ENCODE results near the gene CYBC1.

Gene CYBC1

DNA sequence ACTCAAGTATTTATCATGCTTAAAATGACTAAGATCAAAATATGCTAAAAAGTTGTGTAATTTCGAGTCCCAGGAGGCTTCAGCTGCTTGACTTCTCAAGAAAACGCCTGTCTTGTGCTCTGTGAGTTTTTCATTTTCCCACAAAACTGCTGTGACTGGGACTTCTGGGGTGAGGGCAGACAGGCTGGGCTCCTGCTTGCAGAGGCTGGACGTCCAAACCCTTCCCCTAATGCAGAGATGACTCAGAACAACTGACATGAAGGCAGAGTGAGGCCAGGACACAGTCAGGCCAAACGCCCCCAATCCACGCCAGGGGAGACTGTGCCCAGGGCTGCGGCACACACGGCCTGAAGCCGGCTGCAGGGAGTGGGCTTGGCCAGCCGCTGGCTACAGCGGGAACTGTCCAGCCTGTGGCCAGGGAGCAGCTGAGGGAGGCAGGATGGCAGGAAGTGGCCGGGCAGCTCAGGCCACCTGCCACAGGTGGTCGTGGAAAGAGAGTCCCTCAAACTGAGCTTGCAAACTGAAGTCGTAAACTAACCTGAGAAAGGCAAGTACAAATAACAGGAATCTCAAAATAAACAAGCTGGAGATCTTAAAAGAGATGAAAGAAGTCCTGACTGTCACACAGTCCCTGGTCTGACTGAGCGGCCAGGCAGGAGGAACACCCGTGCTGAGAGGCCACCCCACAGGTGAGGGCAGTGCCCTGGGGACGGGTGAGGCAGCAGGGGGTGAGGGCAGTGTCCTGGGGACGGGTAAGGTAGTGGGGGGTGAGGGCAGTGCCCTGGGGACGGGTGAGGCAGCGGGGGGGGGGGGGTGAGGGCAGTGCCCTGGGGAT lies 53.7 kb downstream of the CYBC1 start:
- Histone ChIP-seq H3K9ac (ENCODE audit: low read length in 2 of 2) (no peak overlapping the region), H3K36me3 (ENCODE audit: control insufficient read depth in 2 of 2, insufficient read depth in 2 of 2, low read length in 2 of 2) (peaks cover 7 to 13% of the 10 kb centered on the region in 2 donors), H3K9me3 (ENCODE audit: control insufficient read depth in 2 of 2, low read length in 2 of 2) (no peaks in the 10 kb centered on the region), H3K4me3 (ENCODE audit: low read length in 2 of 2) (no peak overlapping the region), H3K4me1 (ENCODE audit: control insufficient read depth, insufficient read depth, low read length) (peaks cover 10% of the 10 kb centered on the region), H3K27me3 (ENCODE audit: control insufficient read depth in 1 of 2, insufficient read depth in 2 of 2, low read length in 2 of 2) (no peaks in the 10 kb centered on the region), H3K27ac (ENCODE audit: low read length) (no peak overlapping the region)

- H3K36me3 ChIP-seq (ENCODE audit: control insufficient read depth in 2 of 2, insufficient read depth in 2 of 2, low read length in 2 of 2) = peaks cover 5 to 12% of the 10 kb centered on the region in 2 donors
- H3K4me3 ChIP-seq (ENCODE audit: low read length in 2 of 2) = no peak overlapping the region
- H3K27ac ChIP-seq (ENCODE audit: low read length) = no peak overlapping the region
Observed at GRCh38 chr17:82394278-82394677, 56.3 kb downstream of the CYBC1 start.

GRCh38 chr17:82392941-82393340 lies 57.6 kb downstream of the CYBC1 start:
- Histone ChIP-seq H3K4me3 (ENCODE audit: low read length in 2 of 2) (no peak overlapping the region), H3K27ac (ENCODE audit: low read length) (no peak overlapping the region), H3K27me3 (ENCODE audit: control insufficient read depth in 1 of 2, insufficient read depth in 2 of 2, low read length in 2 of 2) (no peaks in the 10 kb centered on the region), H3K9ac (ENCODE audit: low read length in 2 of 2) (no peak overlapping the region), H3K9me3 (ENCODE audit: control insufficient read depth in 2 of 2, low read length in 2 of 2) (no peaks in the 10 kb centered on the region), H3K36me3 (ENCODE audit: control insufficient read depth in 2 of 2, insufficient read depth in 2 of 2, low read length in 2 of 2) (peaks cover 5 to 12% of the 10 kb centered on the region in 2 donors), H3K4me1 (ENCODE audit: control insufficient read depth, insufficient read depth, low read length) (no peaks in the 10 kb centered on the region)

More at GRCh38 chr17:82394278-82394677, 56.3 kb downstream of the CYBC1 start:
- H3K9ac ChIP-seq (ENCODE audit: low read length in 2 of 2) = no peak overlapping the region
- peaks cover 2% of the 10 kb centered on the region for H3K4me1 ChIP-seq (ENCODE audit: control insufficient read depth, insufficient read depth, low read length)
- no peaks in the 10 kb centered on the region for H3K9me3 ChIP-seq (ENCODE audit: control insufficient read depth in 2 of 2, low read length in 2 of 2)
- H3K27me3 ChIP-seq (ENCODE audit: control insufficient read depth in 1 of 2, insufficient read depth in 2 of 2, low read length in 2 of 2) = no peaks in the 10 kb centered on the region
